K562 (cell line): ENCODE measurements around the gene PRKAR2B. TPM values are rescaled to one million over a fixed set of nuclear protein-coding genes. Genes with fewer than 3 reads are reported as not detected.

Experiments
- ESRRA ChIP-seq: fragments of 450-650 bp; IDR thresholded peaks from 2 replicates; pipeline ENCODE4 v1.6.1; 2014; ENCODE audit warnings: low read depth, mild to moderate bottlenecking, moderate library complexity, borderline replicate concordance
- HMG20A ChIP-seq: fragments of 450-650 bp; formaldehyde crosslinking; conservative IDR thresholded peaks from 2 replicates; pipeline ENCODE4 v1.4.0; 2020; ENCODE audit warnings: mild to moderate bottlenecking, mixed read lengths
- HMGXB4 ChIP-seq: sonication (generic); formaldehyde crosslinking; IDR thresholded peaks from 2 replicates; pipeline ENCODE4 v1.8.1; 2023; ENCODE audit warnings: mild to moderate bottlenecking, missing genetic modification reagents
- NR2C1 ChIP-seq, 2 experiments: fragments of 450-650 bp; IDR thresholded peaks; 2 replicates each; pipeline ENCODE4 v1.6.1; 2017; ENCODE audit warnings: mild to moderate bottlenecking in 2 of 2, antibody characterized with exemption in 1 of 2, inconsistent platforms in 1 of 2, missing compliant biosample characterization in 1 of 2, missing genetic modification characterization in 1 of 2
- POLR2H ChIP-seq: IDR thresholded peaks from 2 replicates; pipeline ENCODE4 v1.6.1; 2016; ENCODE audit warnings: missing genetic modification characterization, low read depth, mild to moderate bottlenecking, control low read depth, missing compliant biosample characterization, moderate library complexity
- PTBP1 ChIP-seq: fragments of 200-400 bp; formaldehyde crosslinking; IDR thresholded peaks from 2 replicates; pipeline ENCODE4 v1.6.1; 2017; ENCODE audit warnings: low read depth, low read length
- RB1 ChIP-seq: fragments of 450-650 bp; IDR thresholded peaks from 2 replicates; pipeline ENCODE4 v1.6.1; 2017; ENCODE audit warnings: low read depth, mild to moderate bottlenecking
- RBM34 ChIP-seq: fragments of 200-400 bp; formaldehyde crosslinking; IDR thresholded peaks from 2 replicates; pipeline ENCODE4 v1.6.1; 2018; ENCODE audit warnings: low read length, borderline replicate concordance; ENCODE audit not compliant: insufficient read depth
- RFX7 ChIP-seq: fragments of 250-450 bp; sonication (Bioruptor Pico); IDR thresholded peaks from 2 replicates; pipeline ENCODE4 v1.5.1; 2021; ENCODE audit warnings: mild to moderate bottlenecking
- SIRT6 ChIP-seq: IDR thresholded peaks from one replicate; pipeline ENCODE4 v1.6.1; 2012; ENCODE audit warnings: low read depth, mild to moderate bottlenecking, control low read depth, inconsistent platforms, low read length, moderate library complexity
- SMARCB1 ChIP-seq: IDR thresholded peaks from 2 replicates; pipeline ENCODE4 v1.6.1; 2011; ENCODE audit warnings: improper control_type of control experiment, low read depth; ENCODE audit not compliant: insufficient read length
- SMC3 ChIP-seq: conservative IDR thresholded peaks from 2 replicates; pipeline ENCODE4 v1.6.1; 2011; ENCODE audit warnings: low read depth, low read length, improper control_type of control experiment; ENCODE audit not compliant: insufficient read depth
- XRCC4 ChIP-seq: IDR thresholded peaks from one replicate; pipeline ENCODE4 v1.6.1; 2011; ENCODE audit not compliant: insufficient read depth, insufficient read length; ENCODE audit errors: extremely low read depth
- ZNF124 ChIP-seq: sonication (generic); formaldehyde crosslinking; IDR thresholded peaks from 2 replicates; pipeline ENCODE4 v1.8.1; 2022; ENCODE audit warnings: missing genetic modification reagents
- ZNF75A ChIP-seq: fragments of 450-650 bp; formaldehyde crosslinking; IDR thresholded peaks from 2 replicates; pipeline ENCODE4 v1.4.0; 2020; ENCODE audit warnings: mild to moderate bottlenecking
- ZNF830 ChIP-seq: fragments of 250-450 bp; sonication (Bioruptor Pico); IDR thresholded peaks from 2 replicates; pipeline ENCODE4 v1.5.0; 2021; ENCODE audit warnings: mild to moderate bottlenecking
- polyA plus RNA-seq, 8 experiments: library from polyadenylated mRNA; depleted of rRNA in 4 of 8; stranded (reverse) in 5 of 8; unstranded in 3 of 8; fragments of >200 nt; fragmentation: Nextera tagmentation in 2 of 8; fragmentation: Illumina TruSeq in 1 of 8; extraction: Ambion mirVana in 2 of 8; extraction: Trizol in 1 of 8; gene quantifications; 2 replicates each; pipeline versions ENCODE4 v1.2.1 to v1.2.3, GENCODE V29; 2011 to 2014; ENCODE audit warnings: inconsistent platforms in 1 of 8, missing spikeins in 1 of 8
- total RNA-seq, 7 experiments: library from RNA; depleted of rRNA in 6 of 7; stranded (reverse); fragments of >200 nt in 6 of 7; fragmentation: Illumina TruSeq in 2 of 7; extraction: Trizol in 2 of 7; gene quantifications; 2 replicates each; pipeline versions ENCODE4 v1.2.1 to v1.2.3, GENCODE V29; 2011 to 2021; ENCODE audit warnings: low replicate concordance in 1 of 7
- TF ChIP-seq, protein P1 (sequence below): fragments of 250-450 bp; sonication (Bioruptor Pico); IDR thresholded peaks from 2 replicates; pipeline ENCODE4 v1.8.0; 2021; ENCODE audit warnings: mild to moderate bottlenecking, moderate library complexity
- TF ChIP-seq, protein P2 (sequence below), 2 experiments: fragments of 450-650 bp; formaldehyde crosslinking in 1 of 2; IDR thresholded peaks; 2 replicates each; pipeline versions ENCODE4 v1.4.0 to v1.6.1; 2014 to 2020; ENCODE audit warnings: mild to moderate bottlenecking in 2 of 2, borderline replicate concordance in 1 of 2, low read depth in 1 of 2

The PRKAR2B gene
- total and polyA plus RNA-seq, 9 of the 15 experiments (the other 6 are each of a cell fraction or from before 2014, with no cell fraction given) = 59.0 to 173 (median 129) TPM

- TF ChIP-seq, protein P1, sequence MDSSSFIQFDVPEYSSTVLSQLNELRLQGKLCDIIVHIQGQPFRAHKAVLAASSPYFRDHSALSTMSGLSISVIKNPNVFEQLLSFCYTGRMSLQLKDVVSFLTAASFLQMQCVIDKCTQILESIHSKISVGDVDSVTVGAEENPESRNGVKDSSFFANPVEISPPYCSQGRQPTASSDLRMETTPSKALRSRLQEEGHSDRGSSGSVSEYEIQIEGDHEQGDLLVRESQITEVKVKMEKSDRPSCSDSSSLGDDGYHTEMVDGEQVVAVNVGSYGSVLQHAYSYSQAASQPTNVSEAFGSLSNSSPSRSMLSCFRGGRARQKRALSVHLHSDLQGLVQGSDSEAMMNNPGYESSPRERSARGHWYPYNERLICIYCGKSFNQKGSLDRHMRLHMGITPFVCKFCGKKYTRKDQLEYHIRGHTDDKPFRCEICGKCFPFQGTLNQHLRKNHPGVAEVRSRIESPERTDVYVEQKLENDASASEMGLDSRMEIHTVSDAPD (CRISPR knock-in tag) = no peak
- TF ChIP-seq ZNF830 (CRISPR knock-in tag) = no peak
- TF ChIP-seq ZNF75A (CRISPR knock-in tag) = no peak
- TF ChIP-seq XRCC4 = no peak
- TF ChIP-seq, protein P2, sequence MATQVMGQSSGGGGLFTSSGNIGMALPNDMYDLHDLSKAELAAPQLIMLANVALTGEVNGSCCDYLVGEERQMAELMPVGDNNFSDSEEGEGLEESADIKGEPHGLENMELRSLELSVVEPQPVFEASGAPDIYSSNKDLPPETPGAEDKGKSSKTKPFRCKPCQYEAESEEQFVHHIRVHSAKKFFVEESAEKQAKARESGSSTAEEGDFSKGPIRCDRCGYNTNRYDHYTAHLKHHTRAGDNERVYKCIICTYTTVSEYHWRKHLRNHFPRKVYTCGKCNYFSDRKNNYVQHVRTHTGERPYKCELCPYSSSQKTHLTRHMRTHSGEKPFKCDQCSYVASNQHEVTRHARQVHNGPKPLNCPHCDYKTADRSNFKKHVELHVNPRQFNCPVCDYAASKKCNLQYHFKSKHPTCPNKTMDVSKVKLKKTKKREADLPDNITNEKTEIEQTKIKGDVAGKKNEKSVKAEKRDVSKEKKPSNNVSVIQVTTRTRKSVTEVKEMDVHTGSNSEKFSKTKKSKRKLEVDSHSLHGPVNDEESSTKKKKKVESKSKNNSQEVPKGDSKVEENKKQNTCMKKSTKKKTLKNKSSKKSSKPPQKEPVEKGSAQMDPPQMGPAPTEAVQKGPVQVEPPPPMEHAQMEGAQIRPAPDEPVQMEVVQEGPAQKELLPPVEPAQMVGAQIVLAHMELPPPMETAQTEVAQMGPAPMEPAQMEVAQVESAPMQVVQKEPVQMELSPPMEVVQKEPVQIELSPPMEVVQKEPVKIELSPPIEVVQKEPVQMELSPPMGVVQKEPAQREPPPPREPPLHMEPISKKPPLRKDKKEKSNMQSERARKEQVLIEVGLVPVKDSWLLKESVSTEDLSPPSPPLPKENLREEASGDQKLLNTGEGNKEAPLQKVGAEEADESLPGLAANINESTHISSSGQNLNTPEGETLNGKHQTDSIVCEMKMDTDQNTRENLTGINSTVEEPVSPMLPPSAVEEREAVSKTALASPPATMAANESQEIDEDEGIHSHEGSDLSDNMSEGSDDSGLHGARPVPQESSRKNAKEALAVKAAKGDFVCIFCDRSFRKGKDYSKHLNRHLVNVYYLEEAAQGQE (IDR thresholded peaks at IDR 0.05; ENCODE audit: borderline replicate concordance) = peak; percentile 43; the same call in 1 of the 2 replicates
- TF ChIP-seq, protein P2 (CRISPR knock-in tag; IDR thresholded peaks at IDR 0.05; ENCODE audit: low read depth) = no peak
- TF ChIP-seq SMARCB1 = no peak
- no peak for TF ChIP-seq HMGXB4 (CRISPR knock-in tag)
- peak; percentile 72 for TF ChIP-seq NR2C1 (IDR thresholded peaks at IDR 0.05)
- peak; percentile 65; the same call in 1 of the 2 replicates for TF ChIP-seq NR2C1 (tag; IDR thresholded peaks at IDR 0.05)
- no peak for TF ChIP-seq POLR2H
- no peak for TF ChIP-seq RBM34
- TF ChIP-seq SIRT6 = no peak
- no peak for TF ChIP-seq ZNF124
- no peak for TF ChIP-seq PTBP1
- TF ChIP-seq SMC3 = no peak
- no peak for TF ChIP-seq RFX7 (CRISPR knock-in tag)
- TF ChIP-seq HMG20A (CRISPR knock-in tag) = no peak
- TF ChIP-seq ESRRA = peak; percentile 49; the same call in 1 of the 2 replicates
- TF ChIP-seq RB1 = no peak
Measured at GRCh38 chr7:107035446-107035845, 9.1 kb upstream of the PRKAR2B start (continued).
